Left ventricle myocardium inferior (tissue), 1 donor: Measurements from ENCODE around the gene SAMMSON. TPM values are rescaled to one million over a fixed set of nuclear protein-coding genes. Genes with fewer than 3 reads are reported as not detected.

ENCODE experiments used
- DNase-seq: peaks from one replicate; pipeline ENCODE4 v3.0.0-alpha.2; 2020
- H3K27ac ChIP-seq: fragments of 200-600 bp; replicated peaks from 2 replicates; pipeline ENCODE4 v1.8.0; 2021
- H3K27me3 ChIP-seq: fragments of 200-600 bp; 2 replicates; pipeline ENCODE4 v1.8.0; 2021; ENCODE audit warnings: low read depth
- H3K36me3 ChIP-seq: fragments of 200-600 bp; 2 replicates; pipeline ENCODE4 v1.8.0; 2021
- H3K4me1 ChIP-seq: fragments of 200-600 bp; 2 replicates; pipeline ENCODE4 v1.8.0; 2021
- H3K4me3 ChIP-seq: fragments of 200-600 bp; 2 replicates; pipeline ENCODE4 v1.8.0; 2021; ENCODE audit warnings: mild to moderate bottlenecking, moderate library complexity
- H3K9me3 ChIP-seq: fragments of 200-600 bp; replicated peaks from 2 replicates; pipeline ENCODE4 v1.8.0; 2021
- CTCF ChIP-seq: fragments of 200-600 bp; IDR thresholded peaks from 2 replicates; pipeline ENCODE4 v1.8.0; 2021; ENCODE audit warnings: antibody characterized with exemption, mild to moderate bottlenecking, borderline replicate concordance
- intact Hi-C: fragments of 100-400 bp; cut with micrococcal nuclease; formaldehyde crosslinking; loops from one replicate; pipeline ENCODE4 v1.11.0; 2022
- total RNA-seq: library from RNA; stranded (reverse); fragmentation: NEBNext Ultra II Directional; extraction: Animal tissue kit (Norgen Biotek cat#: 25700); gene quantifications from one replicate; pipeline ENCODE4 v1.2.1, GENCODE V29; 2021
- donor health status: DM: no; HTN: yes; CAD: no; lungs with severe emphysema.

Gene SAMMSON
- total RNA-seq, 1 donor from 2014 or later, result not detected

- Histone ChIP-seq H3K4me3 (no peak overlapping the region), H3K27ac (no peak overlapping the region), H3K27me3 (no peaks in the 10 kb centered on the region), H3K4me1 (no peaks in the 10 kb centered on the region), H3K9me3 (no peaks in the 10 kb centered on the region), H3K36me3 (no peaks in the 10 kb centered on the region)
- intact Hi-C loops, result no loop called here
- no peak for DNase-seq
- TF ChIP-seq CTCF, result no peak
Measured at GRCh38 chr3:70114431-70114830, 114.9 kb downstream of the SAMMSON start.

- intact Hi-C loops, result no loop called here
- Histone ChIP-seq H3K9me3 (no peaks in the 10 kb centered on the region), H3K4me3 (no peak overlapping the region), H3K36me3 (no peaks in the 10 kb centered on the region), H3K27ac (no peak overlapping the region), H3K4me1 (no peaks in the 10 kb centered on the region), H3K27me3 (no peaks in the 10 kb centered on the region)
- no peak for DNase-seq
- TF ChIP-seq CTCF, result no peak
Measured at GRCh38 chr3:70119879-70120278, 120.3 kb downstream of the SAMMSON start.
